Body of pancreas (tissue), 4 donors: ENCODE measurements around the gene GALNT2. TPM values are rescaled to one million over a fixed set of nuclear protein-coding genes. Genes with fewer than 3 reads are reported as not detected.

Experiments
- ATAC-seq: fragments of 150-250 bp; one replicate; pipeline ENCODE4 v1.9.1; 2016
- DNase-seq, 4 donors: peaks; one replicate each; pipeline ENCODE4 v3.0.0-alpha.2; 2019
- H3K27ac ChIP-seq, 4 donors: fragments of 200-600 bp; sonication (generic); 1 replicate in 3 of 4; 2 replicates in 1 of 4; pipeline versions ENCODE4 v1.5.1 to v1.6.1; 2016 to 2019; ENCODE audit warnings: mild to moderate bottlenecking in 1 of 4, mixed read lengths in 1 of 4, moderate library complexity in 1 of 4
- H3K27me3 ChIP-seq, 2 donors: fragments of 200-600 bp; sonication (generic); one replicate each; pipeline ENCODE4 v1.6.0; 2016; ENCODE audit warnings: mild to moderate bottlenecking in 1 of 2
- H3K36me3 ChIP-seq, 2 donors: fragments of 200-600 bp; sonication (generic); replicated peaks in 1 of 2; 2 replicates each; pipeline ENCODE4 v1.5.1; 2016; ENCODE audit warnings: low read depth in 2 of 2; ENCODE audit not compliant: insufficient read depth in 1 of 2
- H3K4me1 ChIP-seq: fragments of 200-600 bp; sonication (generic); one replicate; pipeline ENCODE4 v1.6.0; 2016
- H3K4me3 ChIP-seq, 2 donors: fragments of 200-600 bp; sonication (generic); 1 replicate in 1 of 2; 2 replicates in 1 of 2; pipeline ENCODE4 v1.5.1; 2016 to 2019
- H3K9me3 ChIP-seq, 3 donors: fragments of 200-600 bp; sonication (generic); 1 replicate in 2 of 3; 2 replicates in 1 of 3; pipeline ENCODE4 v1.5.1; 2016
- CTCF ChIP-seq, 7 experiments: fragments of 450-650 bp in 4 of 7; fragments of 200-600 bp in 3 of 7; sonication (generic) in 3 of 7; IDR thresholded peaks; one replicate each; pipeline ENCODE4 v1.5.1; 2016 to 2019; ENCODE audit warnings: antibody characterized with exemption in 7 of 7
- POLR2A ChIP-seq, 3 donors: fragments of 450-650 bp; IDR thresholded peaks; one replicate each; pipeline ENCODE4 v1.6.1; 2016; ENCODE audit warnings: antibody characterized with exemption in 3 of 3, mild to moderate bottlenecking in 2 of 3
- WGBS, 2 donors: methylation state at CpG; one replicate each; pipeline ENCODE4 v1.1.5; 2017; 5-methylcytosine and 5-hydroxymethylcytosine counted together
- intact Hi-C: fragments of 100-400 bp; cut with DNase I; formaldehyde crosslinking; loops from one replicate; pipeline ENCODE4 v1.15.1; 2023
- total RNA-seq, 2 donors: library from RNA; depleted of rRNA; stranded (reverse); fragments of >200 nt; gene quantifications; one replicate each; pipeline ENCODE4 v1.1.0, GENCODE V29; 2016

GALNT2 gene
- total RNA-seq, 2 donors from 2014 or later: 45.9 to 68.6 TPM

- Histone ChIP-seq H3K27ac (no peak overlapping the region), H3K27me3 (no peaks in the 10 kb centered on the region), H3K4me1 (peaks cover 75% of the 10 kb centered on the region), H3K4me3 (no peak overlapping the region), H3K36me3 (no peaks in the 10 kb centered on the region), H3K9me3 (no peaks in the 10 kb centered on the region)
- DNase-seq (no peak), ATAC-seq (no peak)
- intact Hi-C loops: no loop called here
- TF ChIP-seq CTCF (IDR thresholded peaks at IDR 0.05) (no peak), POLR2A (IDR thresholded peaks at IDR 0.05) (no peak)
- WGBS, 2 donors: 76 to 78% methylated on average over 10 of the region's 10 CpGs
Observed at GRCh38 chr1:230125640-230126528, 58.8 kb downstream of the GALNT2 start.

GRCh38 chr1:230126529-230127104, 59.6 kb downstream of the GALNT2 start:
- DNase-seq (no peak), ATAC-seq (no peak)
- Histone ChIP-seq H3K4me1 (peaks cover 75% of the 10 kb centered on the region), H3K36me3 (no peaks in the 10 kb centered on the region), H3K27ac (no peak overlapping the region), H3K9me3 (no peaks in the 10 kb centered on the region), H3K4me3 (no peak overlapping the region), H3K27me3 (no peaks in the 10 kb centered on the region)
- intact Hi-C loops: no loop called here
- no peak for TF ChIP-seq POLR2A (IDR thresholded peaks at IDR 0.05)
- TF ChIP-seq CTCF (IDR thresholded peaks at IDR 0.05): no peak
- 73 to 86% methylated on average over 13 to 16 of the region's 16 CpGs for WGBS, 2 donors

- no peaks in the 10 kb centered on the region for H3K9me3 ChIP-seq
- ATAC-seq (no peak), DNase-seq (no peak)
- H3K36me3 ChIP-seq: no peaks in the 10 kb centered on the region
- 82 to 88% methylated on average over 24 to 25 of the region's 25 CpGs for WGBS, 2 donors
- no peaks in the 10 kb centered on the region for H3K27me3 ChIP-seq
- peaks cover 73% of the 10 kb centered on the region for H3K4me1 ChIP-seq
- no peak for TF ChIP-seq POLR2A (IDR thresholded peaks at IDR 0.05)
- no peak for TF ChIP-seq CTCF (IDR thresholded peaks at IDR 0.05)
- intact Hi-C loops: no loop called here
- no peak overlapping the region for H3K4me3 ChIP-seq
- H3K27ac ChIP-seq: no peak overlapping the region
Observed at GRCh38 chr1:230127105-230128054, 60.3 kb downstream of the GALNT2 start.

GRCh38 chr1:230128569-230129285, 61.7 kb downstream of the GALNT2 start:
- Histone ChIP-seq H3K27me3 (no peaks in the 10 kb centered on the region), H3K4me3 (no peak overlapping the region), H3K36me3 (no peaks in the 10 kb centered on the region), H3K27ac (no peak overlapping the region), H3K4me1 (peaks cover 73% of the 10 kb centered on the region), H3K9me3 (no peaks in the 10 kb centered on the region)
- ATAC-seq (no peak), DNase-seq (no peak)
- 80 to 86% methylated on average over 15 of the region's 15 CpGs for WGBS, 2 donors
- TF ChIP-seq POLR2A (IDR thresholded peaks at IDR 0.05): no peak
- TF ChIP-seq CTCF (IDR thresholded peaks at IDR 0.05): no peak
- intact Hi-C loops: no loop called here
